ENCODE results near the gene CCN6.
A peak's percentile ranks its signal among the peaks of the same experiment; 100 is the strongest.

The CCN6 gene

GRCh38 chr6:112010328-112010727, 43.6 kb upstream of the CCN6 start:
- no peak for DNase-seq (ENCODE audit: low read depth)
- no peak overlapping the region for H3K4me3 ChIP-seq (ENCODE audit: control insufficient read depth, low read depth, low read length)
- TF ChIP-seq CTCF (conservative IDR thresholded peaks at IDR 0.05; ENCODE audit: control insufficient read depth, insufficient read depth, low read depth, low read length) = no peak

GRCh38 chr6:112013051-112013450, 40.9 kb upstream of the CCN6 start:
- no peak overlapping the region for H3K4me3 ChIP-seq (ENCODE audit: control insufficient read depth, low read depth, low read length)
- no peak for TF ChIP-seq CTCF (conservative IDR thresholded peaks at IDR 0.05; ENCODE audit: control insufficient read depth, insufficient read depth, low read depth, low read length)
- DNase-seq (ENCODE audit: low read depth) = no peak

- peak; percentile 70 for DNase-seq (ENCODE audit: low read depth)
- no peak for TF ChIP-seq CTCF (conservative IDR thresholded peaks at IDR 0.05; ENCODE audit: control insufficient read depth, insufficient read depth, low read depth, low read length)
- no peak overlapping the region for H3K4me3 ChIP-seq (ENCODE audit: control insufficient read depth, low read depth, low read length)
Measured at GRCh38 chr6:112014483-112014882, 39.4 kb upstream of the CCN6 start.

GRCh38 chr6:112015725-112016124, 38.2 kb upstream of the CCN6 start:
- no peak overlapping the region for H3K4me3 ChIP-seq (ENCODE audit: control insufficient read depth, low read depth, low read length)
- no peak for DNase-seq (ENCODE audit: low read depth)
- TF ChIP-seq CTCF (conservative IDR thresholded peaks at IDR 0.05; ENCODE audit: control insufficient read depth, insufficient read depth, low read depth, low read length) = no peak

- no peak for TF ChIP-seq CTCF (conservative IDR thresholded peaks at IDR 0.05; ENCODE audit: control insufficient read depth, insufficient read depth, low read depth, low read length)
- peak; percentile 89 for DNase-seq (ENCODE audit: low read depth)
- no peak overlapping the region for H3K4me3 ChIP-seq (ENCODE audit: control insufficient read depth, low read depth, low read length)
Measured at GRCh38 chr6:112016320-112016719, 37.6 kb upstream of the CCN6 start.

- H3K4me3 ChIP-seq (ENCODE audit: control insufficient read depth, low read depth, low read length) = no peak overlapping the region
- TF ChIP-seq CTCF (conservative IDR thresholded peaks at IDR 0.05; ENCODE audit: control insufficient read depth, insufficient read depth, low read depth, low read length) = no peak
- no peak for DNase-seq (ENCODE audit: low read depth)
Measured at GRCh38 chr6:112017169-112017568, 36.7 kb upstream of the CCN6 start.

Data from fibroblast of mammary gland (primary cell).